ENCODE results near the gene NMUR1. TPM values are rescaled to one million over a fixed set of nuclear protein-coding genes. Genes with fewer than 3 reads are reported as not detected.
A peak's percentile ranks its signal among the peaks of the same experiment; 100 is the strongest.

NMUR1 gene
- total RNA-seq, 2 experiments from 2014 or later: not detected

GRCh38 chr2:231568785-231569435, 38.7 kb upstream of the NMUR1 start:
- Histone ChIP-seq H2AFZ (ENCODE audit: low read length) (peak overlapping the region; percentile 10; the same call in 1 of the 2 replicates), H3K4me2 (ENCODE audit: low read length) (no peak overlapping the region), H3K79me2 (ENCODE audit: insufficient read depth, low read depth, low read length) (no peaks in the 10 kb centered on the region), H3K9me2 (ENCODE audit: insufficient read depth, low read length) (no peaks in the 10 kb centered on the region), H3K4me3 (ENCODE audit: low read depth, low read length, poor library complexity, severe bottlenecking) (no peak overlapping the region), H3K9me3 (ENCODE audit: low read length) (no peaks in the 10 kb centered on the region), H4K20me1 (ENCODE audit: insufficient read depth, low read length) (no peaks in the 10 kb centered on the region), H3K36me3 (ENCODE audit: insufficient read depth, low read length) (no peaks in the 10 kb centered on the region), H3K27ac (ENCODE audit: low read depth, low read length, poor library complexity, severe bottlenecking) (no peak overlapping the region), H3K4me1 (ENCODE audit: insufficient read depth, low read length, poor library complexity, severe bottlenecking) (peaks cover 14% of the 10 kb centered on the region)
- no TSS peak for BruUV-seq (replicated peaks)
- POLR2A ChIA-PET: interaction anchor here (0.6 to 1.0 kb wide), 2 partner anchors 14 to 343 kb away, joined by 3 to 4 read pairs; no protein-coding TSS in a partner anchor
- no peak for DNase-seq (ENCODE audit: low spot score)
- no peak for TF ChIP-seq CTCF (conservative IDR thresholded peaks at IDR 0.05; ENCODE audit: low read length)
- TF ChIP-seq EZH2phosphoT487 (IDR thresholded peaks at IDR 0.05; ENCODE audit: borderline replicate concordance, low read depth, low read length): no peak
- intact Hi-C loops (cut with micrococcal nuclease; ENCODE audit: unreplicated experiment): loop anchor here (10.0 kb wide), 1 partner anchor 344 kb away; no protein-coding TSS in a partner anchor
- CTCF ChIA-PET (ENCODE audit: unreplicated experiment): no interaction called here

- DNase-seq (ENCODE audit: low spot score): no peak
- Histone ChIP-seq H3K79me2 (ENCODE audit: insufficient read depth, low read depth, low read length) (no peaks in the 10 kb centered on the region), H3K27ac (ENCODE audit: low read depth, low read length, poor library complexity, severe bottlenecking) (no peak overlapping the region), H3K4me2 (ENCODE audit: low read length) (no peak overlapping the region), H3K9me3 (ENCODE audit: low read length) (no peaks in the 10 kb centered on the region), H3K36me3 (ENCODE audit: insufficient read depth, low read length) (no peaks in the 10 kb centered on the region), H4K20me1 (ENCODE audit: insufficient read depth, low read length) (no peaks in the 10 kb centered on the region), H2AFZ (ENCODE audit: low read length) (peak overlapping the region; percentile 10; the same call in 1 of the 2 replicates), H3K4me1 (ENCODE audit: insufficient read depth, low read length, poor library complexity, severe bottlenecking) (peaks cover 14% of the 10 kb centered on the region), H3K9me2 (ENCODE audit: insufficient read depth, low read length) (no peaks in the 10 kb centered on the region), H3K4me3 (ENCODE audit: low read depth, low read length, poor library complexity, severe bottlenecking) (no peak overlapping the region)
- TF ChIP-seq CTCF (conservative IDR thresholded peaks at IDR 0.05; ENCODE audit: low read length) (no peak), EZH2phosphoT487 (IDR thresholded peaks at IDR 0.05; ENCODE audit: borderline replicate concordance, low read depth, low read length) (no peak)
- ChIA-PET CTCF (ENCODE audit: unreplicated experiment) (no interaction called here), POLR2A (interaction anchor here (1.0 kb wide), 1 partner anchor 13 kb away, joined by 3 read pairs; no protein-coding TSS in a partner anchor)
- no TSS peak for BruUV-seq (replicated peaks)
- intact Hi-C loops (cut with micrococcal nuclease; ENCODE audit: unreplicated experiment): loop anchor here (10.0 kb wide), 1 partner anchor 343 kb away; no protein-coding TSS in a partner anchor
Measured at GRCh38 chr2:231568098-231568784, 38.0 kb upstream of the NMUR1 start.

- DNase-seq (ENCODE audit: low spot score): no peak
- Histone ChIP-seq H3K4me3 (ENCODE audit: low read depth, low read length, poor library complexity, severe bottlenecking) (no peak overlapping the region), H3K27ac (ENCODE audit: low read depth, low read length, poor library complexity, severe bottlenecking) (no peak overlapping the region), H2AFZ (ENCODE audit: low read length) (no peak overlapping the region), H4K20me1 (ENCODE audit: insufficient read depth, low read length) (no peaks in the 10 kb centered on the region), H3K36me3 (ENCODE audit: insufficient read depth, low read length) (no peaks in the 10 kb centered on the region), H3K4me1 (ENCODE audit: insufficient read depth, low read length, poor library complexity, severe bottlenecking) (peaks cover 14% of the 10 kb centered on the region), H3K79me2 (ENCODE audit: insufficient read depth, low read depth, low read length) (no peaks in the 10 kb centered on the region), H3K9me2 (ENCODE audit: insufficient read depth, low read length) (no peaks in the 10 kb centered on the region), H3K9me3 (ENCODE audit: low read length) (no peaks in the 10 kb centered on the region), H3K4me2 (ENCODE audit: low read length) (no peak overlapping the region)
- TF ChIP-seq CTCF (conservative IDR thresholded peaks at IDR 0.05; ENCODE audit: low read length): no peak
- no peak for TF ChIP-seq EZH2phosphoT487 (IDR thresholded peaks at IDR 0.05; ENCODE audit: borderline replicate concordance, low read depth, low read length)
- CTCF ChIA-PET (ENCODE audit: unreplicated experiment): no interaction called here
- POLR2A ChIA-PET: no interaction called here
- intact Hi-C loops (cut with micrococcal nuclease; ENCODE audit: unreplicated experiment): loop anchor here (10.0 kb wide), 1 partner anchor 342 kb away; no protein-coding TSS in a partner anchor
- BruUV-seq (replicated peaks): no TSS peak
Measured at GRCh38 chr2:231567159-231567558, 36.9 kb upstream of the NMUR1 start.
